Central memory CD4-positive, alpha-beta T cell (primary cell): Measurements from ENCODE around the gene CDK19.
"Not testable (repeated sequence)": the region's sequence is repeated elsewhere in the genome, so short reads cannot be mapped to it uniquely, and the experiment has no call there.

Experiments used
- DNase-seq: peaks from one replicate; pipeline ENCODE4 v3.0.0; 2022

Gene CDK19

DNA sequence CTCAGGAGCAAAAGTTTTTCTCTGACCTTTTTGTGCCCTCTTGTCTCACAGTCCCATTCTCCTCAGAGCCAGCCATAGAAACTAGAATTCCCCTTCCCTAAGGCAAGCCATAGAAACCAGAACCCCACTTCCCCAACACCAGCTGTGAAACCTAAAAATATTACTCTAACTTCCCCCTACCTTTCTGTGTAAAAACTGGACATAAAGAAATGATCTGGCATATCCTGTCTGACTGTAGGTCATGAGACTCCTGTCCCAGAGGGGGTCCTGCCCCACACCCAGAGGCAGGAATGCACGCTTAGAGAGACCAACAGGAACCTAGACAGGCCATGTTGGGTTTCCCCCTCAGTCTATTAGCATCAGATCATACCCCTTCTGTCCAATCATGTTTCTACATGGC lies 198.2 kb downstream of the CDK19 start:
- DNase-seq, result no peak

DNA sequence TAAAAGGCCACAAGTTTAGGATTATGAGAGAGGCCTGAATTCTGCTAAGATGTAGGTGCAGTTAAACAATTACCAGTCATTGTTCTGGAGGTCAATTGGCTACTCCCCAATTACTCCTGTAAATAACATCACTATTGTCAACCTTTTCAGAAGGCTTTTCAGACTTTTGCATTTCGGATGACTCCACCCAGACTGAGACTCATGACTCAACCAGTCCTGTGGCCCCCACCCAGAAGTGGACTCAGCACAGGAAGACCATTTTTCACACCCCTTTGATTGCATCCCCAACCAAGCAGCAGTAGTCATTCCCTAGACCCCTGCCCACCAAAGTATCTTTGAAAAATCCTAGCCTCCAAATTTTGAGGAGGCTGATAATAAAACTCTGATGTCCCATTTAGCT lies 199.5 kb downstream of the CDK19 start:
- DNase-seq, result no peak

DNA sequence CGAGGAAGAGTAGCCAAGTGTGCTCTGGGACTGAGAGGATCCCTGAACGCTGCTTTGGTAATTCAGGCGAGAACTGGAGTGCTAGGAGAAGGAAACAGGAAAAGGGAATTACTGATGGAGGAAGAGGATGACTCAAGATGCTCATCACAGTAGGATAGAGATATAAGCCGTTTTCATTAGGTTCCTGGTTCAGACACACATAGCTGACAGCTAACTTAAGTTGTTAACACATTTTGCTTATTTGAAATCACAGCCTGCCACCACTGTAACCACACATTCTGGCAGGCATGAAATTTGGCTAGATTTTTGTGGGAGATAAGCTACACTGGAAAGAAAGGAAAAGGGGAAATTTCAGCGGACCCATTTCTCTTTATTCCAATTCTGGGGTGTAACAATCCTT lies 200.7 kb downstream of the CDK19 start:
- DNase-seq, result no peak

DNA sequence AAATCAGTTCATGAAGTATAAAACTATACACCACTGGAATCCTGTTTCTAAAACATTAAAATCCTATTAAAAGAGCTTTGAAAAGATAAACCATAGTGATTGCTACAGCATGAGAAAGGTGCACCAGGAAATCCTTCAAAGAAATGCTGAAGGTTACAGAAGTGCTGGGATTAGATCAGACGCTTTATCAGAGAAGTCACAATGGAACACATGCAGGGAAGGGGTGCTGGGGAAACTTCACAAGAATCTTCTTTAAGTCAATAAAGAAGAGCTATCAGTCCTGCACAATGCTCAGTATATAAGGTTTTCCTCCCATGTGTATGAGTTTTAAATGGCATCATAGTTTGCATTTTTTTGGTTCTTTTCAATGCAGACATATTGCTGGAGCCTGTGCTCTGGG lies 201.2 kb downstream of the CDK19 start:
- DNase-seq, result no peak

DNA sequence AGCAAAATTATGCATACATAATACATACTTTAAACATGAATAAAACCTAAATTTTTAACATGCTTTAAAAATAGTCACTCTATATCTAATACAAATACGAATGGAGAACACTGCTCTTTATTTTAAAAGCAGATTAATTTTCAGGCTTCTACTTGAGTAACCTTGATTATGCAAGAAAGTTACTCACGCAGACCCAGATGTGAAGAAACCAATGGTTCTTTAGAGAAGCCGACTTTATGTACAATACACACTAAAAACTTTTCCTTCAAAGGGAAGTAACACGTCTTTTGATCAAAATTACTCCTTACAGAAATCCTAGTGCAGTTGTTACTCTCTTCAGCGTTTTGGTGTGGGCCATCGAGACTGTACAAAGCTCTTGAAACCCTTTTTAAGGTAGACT lies 201.9 kb downstream of the CDK19 start:
- no peak for DNase-seq

DNA sequence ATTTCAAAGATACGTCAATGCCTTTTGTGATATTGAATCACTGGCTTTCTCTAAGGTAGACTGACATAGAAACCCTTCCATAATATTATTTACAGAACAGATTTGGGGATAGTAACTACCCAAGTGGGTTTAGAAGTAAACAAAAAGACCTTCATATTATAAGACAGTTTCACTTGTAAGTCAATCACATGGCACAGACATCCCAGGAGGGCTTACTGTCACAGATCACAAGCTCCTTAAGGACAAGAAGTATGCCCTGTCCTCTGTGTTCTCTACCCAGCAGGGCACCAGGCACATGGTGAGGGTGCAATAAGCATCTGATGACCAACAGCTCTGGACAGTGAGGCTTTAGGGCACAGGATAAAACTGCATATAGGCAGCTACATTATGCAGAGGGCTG lies 203.0 kb downstream of the CDK19 start:
- no peak for DNase-seq

DNA sequence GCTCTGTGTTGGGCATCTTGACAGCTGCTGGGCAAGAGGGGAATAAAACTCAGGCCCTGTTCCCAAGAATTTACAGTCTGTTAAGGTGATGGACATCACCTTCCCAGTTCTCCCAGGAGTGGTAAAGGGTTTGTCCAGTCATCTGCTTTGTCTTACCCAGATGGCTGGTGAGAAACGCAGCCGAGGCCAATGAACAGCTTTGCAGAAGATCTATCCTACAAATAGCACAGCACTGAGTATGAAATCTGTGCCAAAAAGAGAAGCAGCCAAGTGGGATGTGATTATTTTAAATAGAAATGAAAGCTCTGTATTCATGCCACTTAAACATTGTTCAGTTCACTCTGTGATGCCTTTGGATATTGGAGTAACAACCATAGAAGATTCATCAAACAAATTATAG lies 206.2 kb downstream of the CDK19 start:
- DNase-seq, result no peak

DNA sequence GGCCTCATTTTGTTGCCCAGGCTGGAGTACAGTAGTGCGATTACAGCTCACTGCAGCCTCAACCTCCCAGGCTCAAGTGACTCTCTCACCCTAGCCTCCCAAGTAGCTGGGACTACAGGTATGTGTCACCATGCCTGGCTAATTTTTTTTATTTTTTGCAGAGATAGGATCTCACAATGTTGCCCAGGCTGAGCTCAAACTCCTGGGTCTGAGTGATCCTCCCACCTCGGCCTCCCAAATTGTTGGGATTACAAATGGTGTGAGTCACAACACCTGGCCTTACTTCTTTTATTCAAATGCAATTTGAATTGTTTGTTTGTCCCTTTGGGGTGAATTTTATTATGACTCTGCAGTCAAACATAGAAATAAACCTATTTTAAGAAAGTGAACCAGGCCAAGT lies 207.1 kb downstream of the CDK19 start:
- DNase-seq, result no peak

DNA sequence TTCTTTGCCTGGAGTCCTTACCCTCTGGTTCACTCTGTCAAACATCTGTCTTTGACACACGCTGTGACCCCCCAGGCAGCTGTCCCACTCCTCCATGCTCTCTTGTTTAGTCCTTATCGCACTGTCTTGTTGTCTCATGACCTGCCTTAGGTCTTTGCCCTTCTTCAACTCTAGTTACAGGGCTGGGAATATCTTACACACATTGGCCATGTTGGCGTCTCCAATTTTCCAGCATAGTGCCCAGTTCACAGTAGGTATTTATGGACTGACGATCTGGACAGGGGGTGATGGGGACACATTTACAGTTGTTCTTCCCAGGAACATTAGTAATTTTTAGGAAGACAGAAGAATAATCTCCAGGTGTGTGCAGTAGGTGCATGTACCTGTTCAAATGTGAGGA lies 209.1 kb downstream of the CDK19 start:
- no peak for DNase-seq

DNA sequence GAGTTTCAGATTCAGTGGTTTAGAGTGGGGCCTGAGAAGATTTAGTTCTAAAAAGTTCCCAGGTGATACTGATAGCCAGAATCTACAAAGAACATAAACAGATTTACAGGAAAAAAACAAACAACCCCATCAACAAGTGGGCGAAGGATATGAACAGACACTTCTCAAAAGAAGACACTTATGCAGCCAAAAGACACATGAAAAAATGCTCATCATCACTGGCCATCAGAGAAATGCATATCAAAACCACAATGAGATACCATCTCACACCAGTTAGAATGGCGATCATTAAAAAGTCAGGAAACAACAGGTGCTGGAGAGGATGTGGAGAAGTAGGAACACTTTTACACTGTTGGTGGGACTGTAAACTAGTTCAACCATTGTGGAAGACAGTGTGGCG lies 214.6 kb downstream of the CDK19 start:
- not testable (repeated sequence) for DNase-seq

DNA sequence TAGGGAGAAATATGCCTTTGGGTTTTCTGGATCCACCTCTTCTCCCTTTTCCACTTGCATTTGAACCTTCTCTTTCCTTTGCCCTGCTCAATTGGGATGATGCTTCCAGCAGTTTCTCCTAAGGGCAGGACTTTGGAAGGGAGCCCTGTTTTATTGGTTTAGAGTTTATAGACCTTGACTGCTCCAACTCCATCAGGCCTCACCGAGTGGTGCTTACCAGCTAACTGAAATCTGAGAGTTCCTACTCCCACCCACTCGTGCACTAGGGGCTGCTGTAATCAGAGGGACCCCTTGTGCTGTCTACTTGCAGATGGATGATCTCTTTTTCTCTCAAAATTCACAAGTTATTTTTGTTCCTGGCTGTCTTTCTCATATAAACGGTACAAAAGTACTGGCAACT lies 217.5 kb downstream of the CDK19 start:
- no peak for DNase-seq

DNA sequence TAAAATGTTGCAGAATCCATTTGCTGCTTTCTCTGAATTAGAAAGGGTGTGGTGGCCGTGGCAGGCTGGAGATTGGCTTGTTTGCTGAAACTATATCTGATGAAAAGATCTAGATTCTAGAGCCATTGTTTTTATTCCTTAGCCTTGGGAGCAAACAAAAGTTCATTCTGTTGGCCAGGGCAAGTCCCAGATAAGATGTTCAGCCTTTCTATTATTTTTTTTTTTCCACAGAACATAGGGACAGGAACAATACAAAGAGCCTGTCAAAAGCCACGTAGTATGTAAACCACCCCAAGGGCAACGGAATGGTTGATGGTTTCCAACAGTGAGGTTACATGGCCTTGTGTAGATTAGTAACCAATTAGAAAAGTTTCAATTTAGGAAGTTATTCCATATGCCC lies 218.9 kb downstream of the CDK19 start:
- no peak for DNase-seq

DNA sequence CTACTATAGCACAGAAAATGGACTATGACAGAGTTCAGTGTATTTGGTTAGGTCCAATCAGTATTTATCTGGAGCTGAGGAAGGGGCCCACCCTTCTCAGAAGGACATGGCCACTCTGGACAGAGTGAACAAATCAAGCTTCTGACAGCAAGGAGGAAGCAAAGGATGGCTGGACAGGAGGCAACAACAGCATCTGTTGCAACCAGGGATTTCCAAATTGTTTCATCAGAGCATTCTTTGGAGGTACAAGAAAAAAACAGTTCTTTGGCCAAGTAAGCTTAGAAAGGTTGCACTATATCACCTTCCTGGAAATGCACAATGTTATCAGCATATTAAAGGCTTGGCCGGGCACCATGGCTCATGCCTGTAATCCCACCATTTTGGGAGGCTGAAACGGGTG lies 220.2 kb downstream of the CDK19 start:
- no peak for DNase-seq

DNA sequence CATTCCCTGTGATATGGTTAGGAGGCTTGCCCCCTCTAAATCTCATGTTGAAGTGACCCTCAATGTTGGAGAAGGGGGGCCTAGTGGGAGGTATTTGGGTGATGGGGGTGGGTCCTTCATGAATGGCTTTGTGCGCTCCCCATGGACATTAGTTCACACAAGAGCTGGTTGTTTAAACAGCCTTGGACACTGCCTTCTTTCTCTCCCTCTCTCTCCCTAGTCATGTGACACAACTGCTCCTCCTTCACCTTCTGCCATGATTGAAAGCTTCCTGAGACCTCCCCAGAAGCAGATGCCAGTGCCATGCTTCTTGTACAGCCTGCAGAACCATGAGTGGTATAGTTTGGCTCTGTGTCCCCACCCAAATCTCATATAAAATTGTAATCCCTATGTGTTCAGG lies 221.6 kb downstream of the CDK19 start:
- no peak for DNase-seq

DNA sequence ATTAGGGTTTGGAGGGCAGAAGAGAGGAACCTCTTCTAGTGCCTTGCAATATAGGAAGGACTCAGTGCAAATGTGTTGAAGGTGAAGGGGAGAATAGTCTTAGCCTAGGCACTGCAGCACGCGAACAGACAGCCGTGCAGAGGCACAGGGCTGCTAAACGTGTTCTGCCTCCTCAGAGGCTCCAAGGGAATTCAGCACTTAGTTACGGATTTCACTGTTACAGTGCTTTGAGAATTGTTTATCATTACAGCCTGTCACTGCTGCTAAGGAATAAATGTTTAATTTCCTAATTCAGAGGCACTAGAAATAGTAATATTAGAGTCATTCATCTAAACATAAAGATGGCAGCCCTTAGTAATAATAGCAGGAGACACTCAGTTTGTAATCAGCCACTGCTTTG lies 222.5 kb downstream of the CDK19 start:
- no peak for DNase-seq

DNA sequence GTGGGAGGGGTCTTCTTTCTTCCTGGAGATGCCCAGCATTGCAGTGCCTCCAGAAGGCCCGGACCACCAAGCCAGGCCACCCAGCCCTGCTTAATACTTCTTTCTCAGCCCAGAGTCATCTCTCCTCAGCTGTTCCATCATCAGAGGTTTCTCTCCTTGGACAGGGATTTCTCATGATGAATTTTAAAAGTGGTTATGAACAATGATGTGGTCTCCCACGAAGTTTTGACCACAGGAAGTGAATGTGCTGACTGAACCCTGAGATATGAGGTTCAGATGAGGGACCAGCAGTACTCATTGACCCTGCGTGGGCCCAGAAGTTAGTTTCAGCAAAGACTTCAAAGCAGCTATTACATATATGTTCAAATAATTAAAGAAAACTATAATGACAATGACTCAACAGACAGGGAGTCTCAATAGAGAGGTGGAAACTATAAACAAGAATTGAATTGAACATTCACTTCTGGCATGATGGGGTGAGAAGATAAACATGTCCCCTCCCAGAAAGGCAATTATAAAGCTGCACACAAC lies 224.4 kb downstream of the CDK19 start:
- DNase-seq, result no peak

DNA sequence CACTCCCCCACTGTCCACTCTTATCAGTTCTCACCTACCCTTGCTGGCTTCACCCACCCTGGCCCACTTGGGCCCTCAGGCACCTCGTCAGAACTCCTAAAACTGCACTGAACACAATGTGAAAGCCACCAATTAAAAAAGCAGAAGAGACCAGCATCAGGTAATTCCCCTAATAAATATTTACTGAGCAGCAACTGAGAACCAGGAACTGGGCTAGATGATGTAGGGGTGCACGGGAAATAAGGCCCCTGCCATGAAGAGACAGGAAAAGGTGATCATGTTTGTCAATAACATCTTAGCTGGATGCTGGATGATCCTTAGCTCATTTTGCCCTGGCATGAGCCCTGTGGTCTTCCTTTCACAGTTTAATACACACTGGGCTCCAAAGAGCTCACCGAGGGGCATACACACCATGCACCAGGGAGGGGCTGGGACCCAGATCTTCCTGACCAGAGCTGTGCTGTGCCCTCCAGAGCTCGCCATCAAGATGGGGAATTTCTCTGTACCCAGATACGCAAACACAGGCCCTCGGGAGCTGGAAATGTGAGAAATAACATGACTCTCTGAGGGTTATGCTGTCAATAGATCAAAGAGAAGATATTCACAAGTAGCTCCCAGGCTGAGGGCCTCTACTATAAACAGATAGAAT lies 225.3 kb downstream of the CDK19 start:
- no peak for DNase-seq

DNA sequence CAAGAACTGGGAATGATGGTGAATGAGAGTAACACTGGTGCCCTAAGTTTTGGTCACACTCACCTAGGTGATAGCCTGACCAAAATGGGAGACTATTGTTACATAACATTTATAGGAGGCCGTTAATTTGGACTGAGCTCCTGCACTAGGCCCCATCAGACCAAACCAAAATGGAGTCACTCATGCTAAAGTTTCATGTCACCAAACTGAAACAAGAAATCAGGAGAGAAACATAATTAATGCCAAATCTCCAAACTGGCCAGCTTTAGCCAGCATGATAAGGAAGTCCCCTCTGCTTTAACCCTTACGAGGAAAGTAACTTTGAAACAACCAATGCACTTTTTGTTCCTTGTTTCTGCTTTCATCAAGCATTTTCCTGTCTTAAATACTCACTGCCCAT lies 227.9 kb downstream of the CDK19 start:
- DNase-seq, result no peak

DNA sequence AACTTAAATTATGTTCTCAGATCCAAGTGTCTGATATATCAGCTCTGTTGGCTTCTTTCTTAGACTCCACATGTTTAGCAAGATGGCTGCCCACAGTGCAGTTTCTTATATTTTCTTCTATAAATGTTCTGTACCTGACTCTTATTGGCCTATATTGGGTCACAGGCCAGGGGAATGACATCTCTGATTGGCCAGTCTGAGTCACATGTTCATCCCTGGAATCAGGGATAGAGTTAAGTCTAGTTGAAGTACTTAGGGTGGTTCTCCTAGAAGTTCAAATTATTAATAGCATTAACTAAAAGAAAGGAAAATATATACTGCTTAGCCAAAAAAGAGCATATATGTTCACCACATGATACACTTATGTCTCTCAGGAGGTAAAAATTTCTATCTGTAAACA lies 233.6 kb downstream of the CDK19 start:
- no peak for DNase-seq

DNA sequence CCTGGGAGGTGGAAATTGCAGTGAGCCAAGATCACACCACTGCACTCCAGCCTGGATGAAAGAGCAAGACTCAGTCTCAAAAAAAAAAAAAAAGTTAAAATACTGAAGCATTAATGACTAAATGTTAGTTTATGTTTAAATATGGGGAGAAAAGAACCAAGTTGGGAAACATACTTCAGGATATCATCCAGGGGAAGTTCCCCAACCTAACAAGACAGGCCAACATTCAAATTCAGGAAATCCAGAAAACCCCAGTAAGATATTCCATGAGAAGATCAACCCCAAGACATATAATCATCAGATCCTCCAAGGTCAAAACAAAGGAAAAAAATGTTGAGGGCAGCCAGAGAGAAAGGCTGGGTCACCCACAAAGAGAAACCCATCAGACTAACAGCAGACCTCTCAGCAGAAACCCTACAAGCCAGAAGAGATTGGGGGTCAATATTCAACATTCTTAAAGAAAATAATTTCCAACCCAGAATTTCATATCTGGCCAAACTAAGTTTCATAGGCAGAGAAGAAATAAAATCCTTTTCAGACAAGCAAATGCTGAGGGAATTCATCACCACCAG lies 237.6 kb downstream of the CDK19 start:
- DNase-seq, result not testable (repeated sequence)

DNA sequence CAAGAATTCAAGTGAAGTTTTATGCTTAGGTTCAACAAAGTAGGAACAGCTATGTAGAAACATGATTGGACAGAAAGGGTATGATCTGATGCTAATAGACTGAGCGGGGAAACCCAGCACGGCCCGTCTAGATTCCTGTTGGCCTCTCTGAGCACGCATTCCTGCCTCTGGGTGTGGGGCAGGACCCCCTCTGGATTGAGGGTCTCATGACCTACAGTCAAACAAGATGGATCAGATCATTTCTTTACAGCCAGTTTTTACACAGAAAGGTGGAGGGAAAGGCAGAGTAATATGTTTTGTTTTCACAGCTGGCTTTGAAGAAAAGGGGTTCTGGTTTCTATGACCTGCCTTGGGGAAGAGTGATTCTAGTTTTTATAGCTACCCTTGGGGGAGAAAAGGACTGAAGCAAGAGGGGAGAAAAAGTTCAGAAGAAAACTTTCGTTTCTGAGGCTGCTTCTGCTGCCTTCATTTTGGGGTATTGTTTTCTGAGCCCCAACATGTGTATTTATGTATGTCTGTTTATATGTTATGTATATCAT lies 239.3 kb downstream of the CDK19 start:
- DNase-seq, result no peak

DNA sequence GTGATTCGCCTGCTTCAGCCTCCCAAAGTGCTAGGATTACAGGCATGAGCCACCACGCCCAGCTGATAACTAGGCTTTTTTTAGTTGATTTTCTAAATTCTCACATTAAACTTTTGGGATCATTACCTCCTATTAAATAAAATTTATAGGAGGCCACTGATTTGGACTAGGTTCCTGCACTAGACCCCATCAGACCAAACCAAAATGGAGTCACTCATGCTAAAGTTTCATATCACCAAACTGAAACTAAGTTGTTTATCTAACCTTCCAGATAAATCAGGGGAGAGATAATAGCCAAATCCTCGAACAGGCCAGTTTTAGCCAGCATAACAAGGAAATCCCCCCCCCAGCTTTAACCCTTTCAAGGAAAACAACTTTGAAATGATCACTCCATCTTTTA lies 240.5 kb downstream of the CDK19 start:
- no peak for DNase-seq

DNA sequence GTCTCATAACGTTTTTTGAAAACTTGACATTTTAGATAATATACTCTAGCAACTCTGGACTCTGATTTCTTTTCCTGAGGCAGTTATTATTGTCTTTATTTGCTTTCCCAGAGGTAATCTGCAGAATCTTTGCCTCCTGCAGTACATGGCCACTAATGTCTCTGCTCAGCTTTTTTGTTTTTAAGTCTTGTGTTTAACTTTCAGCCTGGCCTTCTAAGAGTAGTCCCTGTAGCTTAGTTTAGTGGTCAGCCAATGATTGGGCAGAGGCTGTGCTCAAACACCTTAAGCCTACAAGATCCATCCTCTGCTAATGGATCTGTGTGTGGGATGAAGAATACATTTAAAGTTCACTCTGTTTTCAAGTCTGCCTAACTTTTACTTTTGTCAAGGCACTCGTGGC lies 241.7 kb downstream of the CDK19 start:
- DNase-seq, result no peak

DNA sequence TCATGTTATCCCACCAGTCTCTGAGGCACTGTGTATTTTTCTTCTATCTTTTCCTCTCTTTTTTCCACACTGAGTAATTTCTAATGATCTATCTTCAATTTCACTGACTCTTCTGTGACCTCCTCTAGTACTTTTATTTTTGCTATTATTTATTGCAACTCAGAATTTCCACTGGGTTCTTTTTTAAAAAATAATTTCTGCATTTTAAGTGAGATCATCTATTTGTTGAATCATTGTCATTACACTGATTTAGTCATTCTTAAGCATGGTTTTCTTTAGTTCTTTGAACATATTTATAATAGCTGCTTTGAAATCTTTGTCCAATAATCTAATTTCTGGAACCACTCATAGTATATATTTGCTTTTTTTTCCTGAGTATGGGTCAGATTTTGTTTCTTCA lies 242.1 kb downstream of the CDK19 start:
- DNase-seq, result no peak
